NCI-H2107 treated with DMSO at 0.1 percent for 48 hours (cell line): ENCODE measurements around the gene KTN1.

Experiments used
- DNase-seq: peaks from one replicate; lab custom pipeline; 2025; ENCODE audit not compliant: unreplicated experiment; lab: John Stamatoyannopoulos, UW

KTN1 gene

GRCh38 chr14:55707365-55707804 lies 127.4 kb downstream of the KTN1 start:
- peak; percentile 74 for DNase-seq

DNA sequence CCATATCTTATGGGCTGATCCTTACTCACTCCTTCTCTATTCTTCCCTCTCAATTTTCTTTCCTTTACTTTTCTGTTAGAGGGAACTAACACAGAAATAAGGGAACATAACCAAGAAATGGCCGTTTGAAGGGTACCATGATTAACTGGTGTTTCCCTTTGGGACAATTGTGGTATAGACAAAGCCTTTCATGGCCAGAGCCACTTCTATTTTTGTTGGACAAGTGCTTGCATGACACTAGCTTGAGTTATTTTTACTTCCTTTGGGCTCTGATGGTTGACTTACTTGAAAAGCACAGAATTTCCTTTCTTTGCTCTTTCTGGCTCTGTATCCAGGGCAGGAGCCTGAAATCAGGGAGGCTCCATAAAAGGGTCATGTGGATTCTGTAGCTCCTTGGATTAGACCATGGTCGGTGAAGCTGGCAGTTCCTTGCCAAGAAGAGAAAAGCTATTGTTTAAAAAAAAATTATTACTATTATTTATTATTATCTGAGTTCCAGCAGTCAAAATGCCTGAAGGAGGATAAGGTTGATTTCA lies 130.6 kb downstream of the KTN1 start:
- no peak for DNase-seq

GRCh38 chr14:55711175-55711811 lies 131.3 kb downstream of the KTN1 start:
- no peak for DNase-seq

DNA sequence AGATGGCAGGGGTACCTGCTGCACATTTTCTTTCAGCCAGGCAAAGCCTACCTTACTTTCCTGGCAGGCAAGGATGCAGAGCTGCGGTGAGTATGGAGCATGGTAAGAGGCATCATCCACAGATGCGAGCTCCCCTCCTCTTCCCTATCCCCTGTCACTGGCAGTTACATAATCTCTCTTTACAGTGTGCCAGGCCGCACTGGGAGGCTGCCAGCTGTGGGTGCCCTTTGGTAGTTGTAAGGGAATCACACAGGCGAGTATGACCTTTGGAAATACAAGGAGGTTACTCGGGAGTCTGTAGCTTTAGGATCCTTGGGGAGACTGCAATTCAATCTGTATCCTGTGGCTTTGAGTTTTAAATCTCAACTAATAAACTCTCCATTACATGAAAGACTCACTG lies 132.5 kb downstream of the KTN1 start:
- no peak for DNase-seq

- DNase-seq = no peak
These were observed 133.5 kb downstream of the KTN1 start for GRCh38 chr14:55713486-55713885.

GRCh38 chr14:55715889-55716288 lies 135.9 kb downstream of the KTN1 start:
- DNase-seq = no peak

DNA sequence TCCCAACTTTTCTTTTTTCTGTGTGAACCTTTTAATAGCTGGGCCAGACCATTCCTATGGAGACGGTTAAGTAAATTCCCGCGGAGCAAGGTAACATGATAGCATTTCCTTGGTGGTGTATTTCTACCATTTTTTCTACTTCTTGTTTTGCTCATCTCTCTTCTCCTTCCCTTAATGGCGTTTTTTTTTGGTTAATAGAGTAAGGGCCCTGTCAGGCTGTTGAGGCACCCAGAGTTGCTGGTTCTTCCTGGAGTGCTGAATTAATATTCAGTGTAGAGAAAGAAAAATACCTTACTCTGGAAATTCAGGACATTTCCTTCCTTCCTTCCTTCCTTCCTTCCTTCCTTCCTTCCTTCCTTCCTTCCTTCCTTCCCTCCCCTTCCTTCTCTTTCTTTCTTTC lies 137.6 kb downstream of the KTN1 start:
- no peak for DNase-seq

DNA sequence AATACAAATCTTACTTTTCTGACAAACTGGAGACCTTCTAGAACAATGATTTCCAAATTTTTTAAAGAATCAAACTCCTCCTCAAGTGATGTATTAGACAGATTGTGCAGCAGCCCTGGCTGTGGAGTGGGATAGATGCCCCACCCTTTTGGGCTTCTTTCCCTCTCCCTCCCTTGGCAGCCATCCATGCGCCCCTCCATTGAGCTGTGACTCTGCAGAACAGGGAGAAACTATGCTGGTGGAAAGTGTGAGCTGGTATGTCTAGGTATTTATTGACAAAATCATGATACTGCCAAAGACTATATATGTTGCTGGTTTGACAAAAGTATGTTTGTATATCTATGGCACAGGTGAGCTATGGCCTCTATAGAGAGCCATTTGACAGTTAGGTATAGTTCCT lies 138.5 kb downstream of the KTN1 start:
- no peak for DNase-seq

- DNase-seq = no peak
These were observed 140.8 kb downstream of the KTN1 start for GRCh38 chr14:55720796-55721195.

- DNase-seq = peak; percentile 22
These were observed 141.3 kb downstream of the KTN1 start for GRCh38 chr14:55721353-55721752.

GRCh38 chr14:55722054-55722453 lies 142.0 kb downstream of the KTN1 start:
- no peak for DNase-seq

DNA sequence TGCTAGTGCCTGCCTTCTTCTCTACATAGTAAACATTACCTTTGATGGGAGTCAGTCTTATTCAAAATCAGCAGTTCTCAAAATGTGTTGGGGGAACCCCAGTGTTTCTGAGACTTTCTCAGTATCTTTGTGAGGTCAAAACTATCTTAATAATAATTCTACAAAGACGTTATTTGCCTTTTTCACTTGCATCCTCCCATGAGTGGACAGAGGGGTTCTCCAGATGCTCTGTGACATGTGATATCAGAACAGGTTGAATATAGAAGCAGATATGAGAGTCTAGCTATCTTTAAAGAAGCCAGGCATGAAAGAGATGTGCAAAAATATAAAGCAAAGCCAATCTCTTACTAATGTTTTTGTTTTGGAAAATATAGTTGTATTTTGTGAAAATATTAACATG lies 144.7 kb downstream of the KTN1 start:
- no peak for DNase-seq

DNA sequence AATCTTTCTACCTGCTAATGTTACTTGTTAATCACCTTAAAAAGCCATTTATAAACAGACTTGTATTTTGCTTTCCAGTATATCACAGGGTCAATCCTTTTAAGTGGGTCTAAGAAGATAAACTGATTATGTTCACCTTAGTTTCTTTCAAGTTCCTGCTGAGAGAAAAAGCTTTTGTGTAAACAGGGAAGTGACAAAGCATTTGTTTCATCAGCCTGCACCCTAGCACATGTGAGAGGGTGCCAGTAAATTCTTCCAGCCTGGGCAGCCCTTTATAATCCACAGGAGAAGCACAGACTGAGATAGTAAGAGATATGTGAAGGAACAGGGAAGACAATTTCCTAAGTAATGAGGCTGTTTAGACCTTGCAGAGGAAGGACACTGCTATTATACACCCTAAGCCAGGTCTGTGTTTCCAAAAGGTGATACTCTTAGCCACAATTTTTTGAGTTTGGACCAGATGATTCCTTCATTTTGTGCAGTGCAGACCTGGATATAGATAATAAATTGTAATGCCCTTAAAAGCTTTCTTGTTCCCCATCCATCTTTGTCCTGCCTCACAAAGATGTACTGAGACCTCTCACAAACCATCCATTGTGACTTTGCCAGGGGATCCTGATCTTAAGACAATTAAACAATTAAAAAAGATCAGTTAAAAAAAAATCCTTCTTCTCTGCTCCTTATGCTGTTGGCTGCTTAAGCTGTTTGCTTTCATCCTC lies 150.7 kb downstream of the KTN1 start:
- DNase-seq = peak; percentile 41

DNA sequence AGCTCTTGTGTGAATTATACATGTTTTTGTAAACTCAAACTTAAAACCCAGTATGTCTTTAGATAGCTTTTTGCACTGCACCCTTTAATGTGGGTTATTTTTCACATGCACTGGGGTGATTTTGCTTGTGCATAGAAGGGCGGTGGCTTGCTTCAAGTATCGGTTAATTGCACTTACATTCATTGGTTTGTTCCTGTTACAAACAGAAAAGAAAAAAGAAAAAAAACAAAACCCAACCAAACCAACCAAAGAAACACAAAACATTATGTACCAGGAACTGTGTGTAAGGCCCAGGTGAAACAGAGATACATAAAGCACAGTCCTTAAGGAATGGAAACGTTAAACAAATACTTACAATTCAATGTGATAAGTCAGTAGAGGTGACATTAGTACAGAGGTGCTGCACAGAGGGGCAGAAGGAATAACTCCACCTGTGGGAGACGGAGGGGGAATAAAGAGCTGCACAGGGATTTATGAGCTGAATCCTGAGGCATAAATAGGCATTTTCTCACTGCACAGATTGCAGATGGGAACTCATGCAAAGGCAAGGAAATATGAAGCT lies 151.4 kb downstream of the KTN1 start:
- peak; percentile 61 for DNase-seq

DNA sequence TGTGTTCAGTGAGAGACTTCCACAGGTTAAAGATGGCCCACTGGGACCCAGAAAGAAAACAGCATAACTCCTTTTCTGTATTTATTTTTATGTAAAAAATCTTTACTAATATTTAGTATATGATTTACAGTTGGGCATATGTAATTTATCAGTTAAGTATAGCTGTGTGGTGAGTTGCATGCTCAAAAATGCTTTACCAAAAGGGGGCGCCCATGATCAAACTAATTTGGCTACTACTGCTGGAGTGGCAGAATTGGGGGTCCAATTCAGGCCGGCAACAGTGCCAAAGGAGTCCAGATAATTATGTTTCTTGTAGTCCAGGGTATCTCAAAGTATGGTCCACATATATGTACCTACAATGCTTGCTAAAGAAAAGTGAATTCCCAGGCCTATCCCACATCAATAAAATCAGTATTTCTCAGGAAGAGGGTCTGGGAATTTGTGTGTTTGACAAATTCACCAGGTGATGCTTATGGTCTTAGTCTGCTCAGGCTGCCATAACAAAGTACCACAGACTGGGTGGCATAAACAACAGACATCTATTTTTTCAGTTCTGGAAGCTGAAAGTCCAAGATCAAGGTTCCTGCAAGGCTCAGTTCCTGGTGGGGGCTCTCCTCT lies 152.0 kb downstream of the KTN1 start:
- peak; percentile 20 for DNase-seq

DNA sequence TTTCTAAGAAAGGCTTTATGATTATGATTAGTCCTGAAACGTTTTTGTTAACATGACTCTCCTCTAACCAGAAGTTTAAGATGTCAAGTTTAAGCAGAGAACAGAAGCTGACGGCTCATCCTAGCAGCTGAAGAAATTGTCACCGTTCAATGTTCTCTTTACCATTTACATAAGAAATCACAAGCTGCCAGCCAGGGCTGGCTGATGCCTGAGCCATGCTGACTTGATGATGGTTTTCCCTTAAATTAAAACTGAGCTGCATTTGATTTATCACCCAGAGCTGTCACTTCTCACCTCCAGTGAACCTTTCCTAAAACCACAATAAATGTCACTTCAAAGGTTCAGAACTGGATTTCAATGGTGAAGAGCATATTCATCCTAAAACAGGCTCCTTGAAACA lies 153.6 kb downstream of the KTN1 start:
- peak; percentile 13 for DNase-seq
